PC-3 (cell line): ENCODE results near the gene HAGHL. TPM values are rescaled to one million over a fixed set of nuclear protein-coding genes. Genes with fewer than 3 reads are reported as not detected.

Experiments used
- ATAC-seq: fragments of 200-7000 bp; cut with Tn5 transposase; 2 replicates; pipeline ENCODE4 v1.9.1; 2020; ENCODE audit warnings: mild to moderate bottlenecking, moderate library complexity
- BruUV-seq: library from RNA; stranded (reverse); fragments of 400-500 nt; replicated peaks from 2 replicates; lab custom pipeline; 2021; lab: Mats Ljungman, UMichigan
- CTCF ChIA-PET: fragments of 300-600 bp; sonication (Branson Sonifier 250); formaldehyde crosslinking; loops from one replicate; lab custom pipeline; 2022; ENCODE audit warnings: antibody characterized with exemption; lab: Charles Lee
- POLR2A ChIA-PET: fragments of 300-600 bp; sonication (Branson Sonifier 250); formaldehyde crosslinking; loops from one replicate; lab custom pipeline; 2022; ENCODE audit warnings: antibody characterized with exemption; ENCODE audit not compliant: unreplicated experiment; lab: Charles Lee
- DNase-seq: peaks from one replicate; pipeline ENCODE4 v3.0.0-alpha.2; 2015
- H2AFZ ChIP-seq: fragments of 300-600 bp; sonication (generic); 2 replicates; pipeline ENCODE4 v1.6.0; 2016; ENCODE audit warnings: antibody characterized with exemption, low read length
- H3F3A ChIP-seq: fragments of 300-600 bp; sonication (generic); one replicate; pipeline ENCODE4 v1.6.0; 2017; ENCODE audit warnings: antibody characterized with exemption, low read length, control low read depth, mild to moderate bottlenecking; ENCODE audit not compliant: unreplicated experiment
- H3K27ac ChIP-seq: fragments of 300-600 bp; sonication (generic); 2 replicates; pipeline ENCODE4 v1.5.1; 2016; ENCODE audit warnings: mild to moderate bottlenecking, low read length
- H3K27me3 ChIP-seq: fragments of 300-600 bp; sonication (generic); 2 replicates; pipeline ENCODE4 v1.6.1; 2016; ENCODE audit warnings: low read length, mixed read lengths
- H3K36me3 ChIP-seq: fragments of 300-600 bp; sonication (generic); 2 replicates; pipeline ENCODE4 v1.6.1; 2016; ENCODE audit warnings: low read depth, mixed run types, low read length, mixed read lengths
- H3K4me1 ChIP-seq: fragments of 300-600 bp; sonication (generic); 2 replicates; pipeline ENCODE4 v1.5.1; 2016; ENCODE audit warnings: low read length; ENCODE audit not compliant: insufficient read depth
- H3K4me2 ChIP-seq: fragments of 300-600 bp; sonication (generic); 2 replicates; pipeline ENCODE4 v1.6.0; 2016; ENCODE audit warnings: low read length
- H3K4me3 ChIP-seq: fragments of 300-600 bp; sonication (generic); 2 replicates; pipeline ENCODE4 v1.5.1; 2016; ENCODE audit warnings: mild to moderate bottlenecking, low read length, mixed read lengths
- H3K79me2 ChIP-seq: fragments of 300-600 bp; sonication (generic); 2 replicates; pipeline ENCODE4 v1.6.1; 2017; ENCODE audit warnings: low read length, mixed read lengths
- H3K9ac ChIP-seq: fragments of 300-600 bp; sonication (generic); 2 replicates; pipeline ENCODE4 v1.6.0; 2016; ENCODE audit warnings: mild to moderate bottlenecking, low read length
- H3K9me2 ChIP-seq: fragments of 300-600 bp; sonication (generic); replicated peaks from 2 replicates; pipeline ENCODE4 v1.6.1; 2016; ENCODE audit warnings: mixed run types, low read length, mixed read lengths
- H3K9me3 ChIP-seq: fragments of 300-600 bp; sonication (generic); 2 replicates; pipeline ENCODE4 v1.6.1; 2016; ENCODE audit warnings: low read length, mixed read lengths
- H4K20me1 ChIP-seq: fragments of 300-600 bp; sonication (generic); 2 replicates; pipeline ENCODE4 v1.6.1; 2016; ENCODE audit warnings: low read length, mixed read lengths
- CTCF ChIP-seq: fragments of 300-600 bp; sonication (generic); conservative IDR thresholded peaks from 2 replicates; pipeline ENCODE4 v1.5.1; 2017; ENCODE audit warnings: antibody characterized with exemption, low read depth, mild to moderate bottlenecking, low read length
- EZH2 ChIP-seq: fragments of 300-600 bp; sonication (generic); IDR thresholded peaks from one replicate; pipeline ENCODE4 v1.6.1; 2017; ENCODE audit warnings: antibody characterized with exemption, mild to moderate bottlenecking, low read length; ENCODE audit not compliant: unreplicated experiment
- EZH2phosphoT487 ChIP-seq: fragments of 300-600 bp; sonication (generic); IDR thresholded peaks from 2 replicates; pipeline ENCODE4 v1.6.1; 2018; ENCODE audit warnings: mild to moderate bottlenecking, antibody characterized with exemption, low read length, borderline replicate concordance
- intact Hi-C: fragments of 100-400 bp; cut with micrococcal nuclease; formaldehyde crosslinking; loops from 2 replicates; pipeline ENCODE4 v1.9.0; 2023
- total RNA-seq: library from RNA; depleted of rRNA; stranded (reverse); fragments of >200 nt; gene quantifications from 2 replicates; pipeline ENCODE4 v1.2.3, GENCODE V29; 2014

HAGHL gene
- total RNA-seq, 1 experiment from 2014 or later, result 16.4 TPM

GRCh38 chr16:714079-714478, 12.8 kb upstream of the HAGHL start:
- no TSS peak for BruUV-seq
- H3K4me3 ChIP-seq, result no peak overlapping the region
- H3K9me3 ChIP-seq, result no peaks in the 10 kb centered on the region
- peak; percentile 10; the same call in 1 of the 2 replicates for ATAC-seq
- H2AFZ ChIP-seq, result 0 out of 2 replicates have a peak overlapping the region, but pooled peaks have one; percentile 48
- peaks cover 8% of the 10 kb centered on the region; the same call in 1 of the 2 replicates for H4K20me1 ChIP-seq
- no peaks in the 10 kb centered on the region for H3K9me2 ChIP-seq
- 0 out of 2 replicates have a peak, but pooled peaks cover 2% of the 10 kb centered on the region for H3K27me3 ChIP-seq
- peak overlapping the region; percentile 63 for H3K27ac ChIP-seq
- intact Hi-C loops, result loop anchor here (10.0 kb wide), 1 partner anchor 71 kb away; the partner anchor contains the start of genes CHTF18 and RPUSD1
- peak; percentile 51 for DNase-seq
- peaks cover 19% of the 10 kb centered on the region for H3K79me2 ChIP-seq
- H3K36me3 ChIP-seq, result no peaks in the 10 kb centered on the region
- H3K4me1 ChIP-seq, result peaks cover 25% of the 10 kb centered on the region
- no peak for TF ChIP-seq EZH2phosphoT487
- H3K4me2 ChIP-seq, result peak overlapping the region; percentile 58
- ChIA-PET CTCF (interaction anchor here (0.5 kb wide), 1 partner anchor 12 kb away, joined by 3 read pairs; the partner anchor contains the start of gene CCDC78), POLR2A (interaction anchor here (0.5 kb wide), 1 partner anchor 14 kb away, joined by 3 read pairs; no protein-coding TSS in a partner anchor)
- peak overlapping the region; percentile 29; the same call in 1 of the 2 replicates for H3K9ac ChIP-seq
- no peaks in the 10 kb centered on the region for H3F3A ChIP-seq

DNA sequence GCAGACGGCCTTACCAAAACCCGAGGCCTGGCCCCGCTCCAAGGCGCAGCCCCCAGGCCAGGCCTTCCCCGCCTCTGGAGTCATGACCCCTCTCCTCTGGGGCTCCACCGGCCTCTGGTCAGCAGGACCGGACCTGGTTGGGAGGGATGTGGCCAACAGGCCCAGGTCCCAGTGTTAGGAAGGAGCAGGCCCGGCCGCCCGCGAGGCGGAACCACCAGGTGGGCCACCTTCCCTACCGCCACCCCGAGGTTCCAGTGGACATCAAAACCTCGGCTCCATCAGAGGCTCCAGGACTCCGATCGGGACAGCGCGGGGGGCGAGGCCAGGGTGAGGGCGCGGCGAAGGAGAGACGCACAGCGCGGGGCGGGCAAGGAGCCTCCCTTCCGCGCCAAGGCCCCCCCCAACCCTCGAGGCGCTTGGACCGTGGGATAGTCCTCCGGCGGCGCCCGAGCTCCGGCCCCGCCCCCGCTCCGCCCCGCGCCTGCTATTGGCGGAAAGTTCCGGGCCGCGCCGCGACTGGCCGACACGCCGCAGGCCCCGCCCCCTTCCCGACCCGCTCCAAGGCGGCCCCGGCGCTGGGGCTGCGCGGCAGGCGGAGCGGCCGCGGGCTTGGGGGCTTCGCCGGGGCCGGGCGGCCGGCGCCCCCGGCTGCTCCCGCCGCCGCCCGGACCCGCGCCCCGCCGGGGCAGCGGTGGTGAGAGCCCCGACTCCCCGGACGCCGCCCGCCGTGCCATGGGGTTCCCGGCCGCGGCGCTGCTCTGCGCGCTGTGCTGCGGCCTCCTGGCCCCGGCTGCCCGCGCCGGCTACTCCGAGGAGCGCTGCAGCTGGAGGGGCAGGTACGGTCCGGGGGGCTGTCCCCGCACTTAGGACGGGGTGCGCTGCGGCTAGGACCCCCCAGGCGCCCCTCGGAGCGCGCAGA, 12.1 kb upstream of the HAGHL start, which contains the start of gene METRN:
Gene METRN (plus strand): TSS at position 561 of the 919 bp plus-strand sequence. CDS start 172 bp downstream, at position 733.
- H3F3A ChIP-seq, result no peaks in the 10 kb centered on the region
- H3K4me1 ChIP-seq, result peaks cover 28% of the 10 kb centered on the region
- H3K27ac ChIP-seq, result peak within 1 kb of the TSS; percentile 63
- no peaks in the 10 kb centered on the region for H3K36me3 ChIP-seq
- H3K9me3 ChIP-seq, result no peaks in the 10 kb centered on the region
- peak; percentile 58 for ATAC-seq
- TF ChIP-seq EZH2 (no peak), CTCF (no peak), EZH2phosphoT487 (no peak)
- intact Hi-C loops, result loop anchor here (10.0 kb wide), 1 partner anchor 70 kb away; the partner anchor contains the start of genes CHTF18 and RPUSD1
- H3K79me2 ChIP-seq, result peaks cover 19% of the 10 kb centered on the region
- BruUV-seq, result no TSS peak
- H3K27me3 ChIP-seq, result 0 out of 2 replicates have a peak, but pooled peaks cover 2% of the 10 kb centered on the region
- DNase-seq, result peak; percentile 84
- peak within 1 kb of the TSS; percentile 48; the same call in 1 of the 2 replicates for H2AFZ ChIP-seq
- peak within 1 kb of the TSS; percentile 71 for H3K4me3 ChIP-seq
- POLR2A ChIA-PET, result no interaction called here
- H4K20me1 ChIP-seq, result peaks cover 8% of the 10 kb centered on the region; the same call in 1 of the 2 replicates
- CTCF ChIA-PET, result interaction anchor here (0.5 to 0.6 kb wide), 2 partner anchors 74 to 330 kb away, joined by 3 to 5 read pairs; partner anchors contain the start of gene CHTF18
- peak within 1 kb of the TSS; percentile 57 for H3K9ac ChIP-seq
- H3K9me2 ChIP-seq, result no peaks in the 10 kb centered on the region
- H3K4me2 ChIP-seq, result peak within 1 kb of the TSS; percentile 86
